B cell (primary cell): Measurements from ENCODE around the gene LAP3. TPM values are rescaled to one million over a fixed set of nuclear protein-coding genes. Genes with fewer than 3 reads are reported as not detected.
A peak's percentile ranks its signal among the peaks of the same experiment; 100 is the strongest.

Experiments
- ATAC-seq: fragments of 200-7000 bp; cut with Tn5 transposase; one replicate; pipeline ENCODE4 v1.10.0; 2021; ENCODE audit warnings: low read depth, mild to moderate bottlenecking, moderate number of reproducible peaks, moderate library complexity
- CTCF ChIA-PET: fragments of 350-600 bp; sonication (Branson Sonifier 250); formaldehyde crosslinking; loops from one replicate; lab custom pipeline; 2021; ENCODE audit warnings: antibody characterized with exemption, inconsistent platforms; lab: Charles Lee
- POLR2A ChIA-PET: fragments of 350-600 bp; sonication (Branson Sonifier 250); formaldehyde crosslinking; loops from one replicate; lab custom pipeline; 2021; ENCODE audit warnings: antibody characterized with exemption; lab: Charles Lee
- DNase-seq: peaks from one replicate; pipeline ENCODE4 v3.0.0; 2013
- H2AFZ ChIP-seq: 2 replicates; pipeline ENCODE4 v1.6.1; 2012; ENCODE audit warnings: mild to moderate bottlenecking, low read depth, low read length; ENCODE audit not compliant: insufficient read depth, poor library complexity, severe bottlenecking
- H3K27ac ChIP-seq, 2 donors: 1 replicate in 1 of 2; 2 replicates in 1 of 2; pipeline ENCODE4 v1.5.1; 2012 to 2013; ENCODE audit warnings: low read length in 2 of 2, mild to moderate bottlenecking in 2 of 2, moderate library complexity in 1 of 2
- H3K27me3 ChIP-seq, 4 experiments: fragments of 200-600 bp in 1 of 4; sonication (generic) in 1 of 4; replicated peaks in 1 of 4; 1 replicate in 2 of 4; 2 replicates in 2 of 4; pipeline versions ENCODE4 v1.6.1 to v1.7.0; 2013 to 2016; ENCODE audit warnings: low read length in 3 of 4, mild to moderate bottlenecking in 2 of 4, mixed read lengths in 1 of 4, moderate library complexity in 1 of 4; ENCODE audit not compliant: insufficient read depth in 4 of 4, control insufficient read depth in 3 of 4; ENCODE audit errors: control extremely low read depth in 1 of 4
- H3K36me3 ChIP-seq, 2 experiments: replicated peaks in 1 of 2; 1 replicate in 1 of 2; 2 replicates in 1 of 2; pipeline versions ENCODE4 v1.6.1 to v1.7.1; 2013; ENCODE audit warnings: low read length in 1 of 2; ENCODE audit not compliant: insufficient read depth in 2 of 2, control insufficient read depth in 1 of 2; ENCODE audit errors: control extremely low read depth in 1 of 2, extremely low read depth in 1 of 2
- H3K4me1 ChIP-seq, 2 donors: fragments of 200-600 bp in 1 of 2; sonication (generic) in 1 of 2; 1 replicate in 1 of 2; 2 replicates in 1 of 2; pipeline versions ENCODE4 v1.5.1 to v1.6.1; 2013 to 2017; ENCODE audit warnings: low read length in 2 of 2; ENCODE audit not compliant: control insufficient read depth in 2 of 2, insufficient read depth in 2 of 2
- H3K4me2 ChIP-seq: replicated peaks from 2 replicates; pipeline ENCODE3; 2012; ENCODE audit warnings: mild to moderate bottlenecking, low read depth, low read length; ENCODE audit not compliant: poor library complexity, severe bottlenecking
- H3K4me3 ChIP-seq, 5 experiments: fragments of 200-600 bp in 1 of 5; sonication (generic) in 1 of 5; 1 replicate in 3 of 5; 2 replicates in 2 of 5; pipeline versions ENCODE4 v1.5.1 to v1.7.0; 2011 to 2016; ENCODE audit warnings: low read length in 4 of 5, mild to moderate bottlenecking in 4 of 5, low read depth in 2 of 5, control low read depth in 1 of 5, moderate library complexity in 1 of 5; ENCODE audit not compliant: insufficient read depth in 1 of 5; ENCODE audit errors: control extremely low read depth in 1 of 5, extremely low read depth in 1 of 5
- H3K79me2 ChIP-seq: fragments of 200-600 bp; sonication (generic); one replicate; pipeline ENCODE4 v1.6.0; 2016; ENCODE audit warnings: low read length; ENCODE audit not compliant: control insufficient read depth, insufficient read depth
- H3K9ac ChIP-seq: fragments of 200-600 bp; sonication (generic); 2 replicates; pipeline ENCODE4 v1.6.1; 2017; ENCODE audit warnings: mild to moderate bottlenecking, low read length, moderate library complexity
- H3K9me3 ChIP-seq, 3 donors: one replicate each; pipeline versions ENCODE4 v1.6.1 to v1.7.1; 2013; ENCODE audit warnings: low read length in 2 of 3; ENCODE audit not compliant: control insufficient read depth in 2 of 3, insufficient read depth in 1 of 3; ENCODE audit errors: control extremely low read depth in 1 of 3
- H4K20me1 ChIP-seq: 2 replicates; pipeline ENCODE4 v1.6.0; 2012; ENCODE audit warnings: mild to moderate bottlenecking, low read length; ENCODE audit not compliant: insufficient read depth, control insufficient read depth, poor library complexity, severe bottlenecking
- H3K27ac Mint-ChIP-seq: one replicate; pipeline ENCODE4 v1.8.0; 2021; ENCODE audit warnings: mixed read lengths
- H3K27me3 Mint-ChIP-seq: one replicate; pipeline ENCODE4 v1.8.0; 2021; ENCODE audit warnings: mixed read lengths
- H3K4me1 Mint-ChIP-seq: one replicate; pipeline ENCODE4 v1.8.0; 2021; ENCODE audit warnings: mixed read lengths
- H3K4me3 Mint-ChIP-seq: one replicate; pipeline ENCODE4 v1.8.0; 2021; ENCODE audit warnings: mixed read lengths
- H3K9me3 Mint-ChIP-seq: one replicate; pipeline ENCODE4 v1.8.0; 2022; ENCODE audit warnings: mixed read lengths; ENCODE audit not compliant: insufficient read depth
- EZH2 ChIP-seq: IDR thresholded peaks from 2 replicates; pipeline ENCODE4 v1.6.1; 2012; ENCODE audit warnings: borderline replicate concordance, low read depth, mild to moderate bottlenecking, moderate library complexity, low read length; ENCODE audit not compliant: insufficient read depth, poor library complexity, severe bottlenecking
- WGBS: methylation state at CpG from one replicate; pipeline ENCODE4 v1.1.5; 2013; ENCODE audit warnings: missing lambda C conversion rate; ENCODE audit not compliant: insufficient coverage; 5-methylcytosine and 5-hydroxymethylcytosine counted together
- intact Hi-C: fragments of 100-400 bp; cut with micrococcal nuclease; formaldehyde crosslinking; loops from one replicate; pipeline ENCODE4 v1.10.0; 2022
- polyA plus RNA-seq: library from polyadenylated mRNA; depleted of rRNA; stranded (reverse); fragments of >200 nt; gene quantifications from 2 replicates; pipeline ENCODE4 v1.2.3, GENCODE V29; 2012
- total RNA-seq, 2 donors: library from RNA; stranded (reverse); fragments of 120-200 nt in 1 of 2; gene quantifications; 1 replicate in 1 of 2; 2 replicates in 1 of 2; pipeline versions ENCODE4 v1.2.3 to v1.2.4, GENCODE V29; 2013 to 2022
- TF ChIP-seq, protein P1 (sequence below): fragments of 200-600 bp; IDR thresholded peaks from one replicate; pipeline ENCODE4 v1.8.0; 2022; ENCODE audit warnings: antibody characterized with exemption, mild to moderate bottlenecking

The LAP3 gene
- total and polyA plus RNA-seq, 2 donors (not counting 1 experiment from before 2014, with no cell fraction given) = 18.4 to 30.1 TPM

DNA sequence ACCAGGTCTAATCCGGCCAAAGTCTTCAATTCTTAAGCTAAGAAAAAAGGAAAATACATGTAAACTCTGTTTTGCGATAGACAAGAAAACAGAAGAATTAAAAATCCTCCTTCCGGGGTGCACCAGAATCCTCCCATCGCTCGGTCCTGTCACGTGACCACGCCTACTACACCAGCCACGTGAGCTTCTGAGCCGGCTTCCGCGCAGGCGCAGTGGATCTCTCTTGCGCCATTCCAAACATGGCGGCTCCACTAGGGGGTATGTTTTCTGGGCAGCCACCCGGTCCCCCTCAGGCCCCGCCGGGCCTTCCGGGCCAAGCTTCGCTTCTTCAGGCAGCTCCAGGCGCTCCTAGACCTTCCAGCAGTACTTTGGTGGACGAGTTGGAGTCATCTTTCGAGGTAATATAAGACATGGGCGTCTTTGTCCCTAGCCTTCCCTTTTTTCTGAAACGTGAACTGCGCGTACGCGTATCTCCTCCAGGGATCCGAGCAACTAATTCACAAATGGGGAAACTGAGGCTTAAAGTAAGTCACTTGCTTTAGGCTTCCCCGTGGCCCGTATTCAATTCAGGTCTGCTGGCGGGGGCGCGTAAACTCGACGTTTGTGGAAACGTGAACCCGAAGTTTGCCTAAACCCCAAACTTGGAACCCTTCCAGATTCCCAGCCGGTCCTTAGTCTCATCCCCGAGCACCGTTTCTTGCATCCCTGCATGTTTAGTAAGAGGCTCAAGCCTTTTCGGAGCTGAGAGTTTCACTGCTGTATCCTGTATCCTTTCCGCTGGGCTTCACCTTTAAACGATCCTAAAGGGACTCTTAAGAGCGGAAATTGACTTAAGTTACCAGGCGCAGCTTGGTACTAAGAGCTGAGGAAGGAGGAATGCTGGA, 37.7 kb downstream of the LAP3 start, which contains the start of gene MED28:
MED28 (plus strand) TSS at position 226 of the 884 bp plus-strand sequence; CDS start at position 240, 14 bp downstream.
- peak within 1 kb of the TSS; percentile 100 for H3K9ac ChIP-seq

More for the DNA sequence above, 37.7 kb downstream of the LAP3 start, which contains the start of gene MED28:
- H3K79me2 ChIP-seq = peaks cover 61% of the 10 kb centered on the region
- CTCF ChIA-PET = interaction anchor here (0.6 to 2.8 kb wide), 9 partner anchors 9 to 196 kb away, joined by 3 to 19 read pairs (median 4); partner anchors contain the start of genes DCAF16, LAP3 and NCAPG
- peak; percentile 91 for ATAC-seq
- H3K4me3 ChIP-seq = peak within 1 kb of the TSS; percentile 73 to 100 (median 97)
- H3K4me2 ChIP-seq = peak within 1 kb of the TSS; percentile 85
- DNase-seq = peak; percentile 96
- no peaks in the 10 kb centered on the region for H3K9me3 Mint-ChIP-seq
- H3K27me3 Mint-ChIP-seq = no peaks in the 10 kb centered on the region
- H3K27me3 ChIP-seq = no peaks in the 10 kb centered on the region
- POLR2A ChIA-PET = interaction anchor here (1.0 to 2.6 kb wide), 5 partner anchors 20 to 408 kb away, joined by 3 to 14 read pairs (median 10); partner anchors contain the start of genes DCAF16 and LAP3
- no peak for TF ChIP-seq EZH2
- TF ChIP-seq, protein P1, sequence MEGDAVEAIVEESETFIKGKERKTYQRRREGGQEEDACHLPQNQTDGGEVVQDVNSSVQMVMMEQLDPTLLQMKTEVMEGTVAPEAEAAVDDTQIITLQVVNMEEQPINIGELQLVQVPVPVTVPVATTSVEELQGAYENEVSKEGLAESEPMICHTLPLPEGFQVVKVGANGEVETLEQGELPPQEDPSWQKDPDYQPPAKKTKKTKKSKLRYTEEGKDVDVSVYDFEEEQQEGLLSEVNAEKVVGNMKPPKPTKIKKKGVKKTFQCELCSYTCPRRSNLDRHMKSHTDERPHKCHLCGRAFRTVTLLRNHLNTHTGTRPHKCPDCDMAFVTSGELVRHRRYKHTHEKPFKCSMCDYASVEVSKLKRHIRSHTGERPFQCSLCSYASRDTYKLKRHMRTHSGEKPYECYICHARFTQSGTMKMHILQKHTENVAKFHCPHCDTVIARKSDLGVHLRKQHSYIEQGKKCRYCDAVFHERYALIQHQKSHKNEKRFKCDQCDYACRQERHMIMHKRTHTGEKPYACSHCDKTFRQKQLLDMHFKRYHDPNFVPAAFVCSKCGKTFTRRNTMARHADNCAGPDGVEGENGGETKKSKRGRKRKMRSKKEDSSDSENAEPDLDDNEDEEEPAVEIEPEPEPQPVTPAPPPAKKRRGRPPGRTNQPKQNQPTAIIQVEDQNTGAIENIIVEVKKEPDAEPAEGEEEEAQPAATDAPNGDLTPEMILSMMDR = no peak
- H3K4me1 Mint-ChIP-seq = peaks cover 44% of the 10 kb centered on the region
- intact Hi-C loops = loop anchor here (1.0 kb wide), 5 partner anchors 19 to 196 kb away; partner anchors contain the start of genes DCAF16, LAP3 and NCAPG
- H4K20me1 ChIP-seq = peaks cover 40% of the 10 kb centered on the region
- H3K27ac ChIP-seq = peak within 1 kb of the TSS; percentile 79 to 94
- under 1% methylated on average over 45 of the region's 46 CpGs for WGBS
- peak within 1 kb of the TSS; percentile 75 for H2AFZ ChIP-seq
- peak within 1 kb of the TSS; percentile 91 for H3K27ac Mint-ChIP-seq
- H3K4me3 Mint-ChIP-seq = peak within 1 kb of the TSS; percentile 100
- H3K36me3 ChIP-seq = peaks cover 0 to 22% of the 10 kb centered on the region in 2 experiments
- no peaks in the 10 kb centered on the region for H3K9me3 ChIP-seq
- peaks cover 16 to 35% of the 10 kb centered on the region in 2 donors for H3K4me1 ChIP-seq
